Osteocyte (in vitro differentiated cells): Measurements from ENCODE around the gene KRTAP12-3. TPM values are rescaled to one million over a fixed set of nuclear protein-coding genes. Genes with fewer than 3 reads are reported as not detected.
A peak's percentile ranks its signal among the peaks of the same experiment; 100 is the strongest.

Source experiments
- DNase-seq: peaks from one replicate; pipeline ENCODE4 v3.0.0; 2021; ENCODE audit warnings: mixed read lengths; ENCODE audit not compliant: unreplicated experiment; ENCODE audit errors: extremely low spot score
- H3K27ac Mint-ChIP-seq: one replicate; pipeline ENCODE4 v1.8.0; 2021; ENCODE audit warnings: mild to moderate bottlenecking, mixed read lengths; ENCODE audit not compliant: unreplicated experiment
- H3K27me3 Mint-ChIP-seq: one replicate; pipeline ENCODE4 v1.8.0; 2021; ENCODE audit warnings: mixed read lengths; ENCODE audit not compliant: unreplicated experiment
- H3K36me3 Mint-ChIP-seq: one replicate; pipeline ENCODE4 v1.8.0; 2021; ENCODE audit warnings: mixed read lengths; ENCODE audit not compliant: unreplicated experiment
- H3K4me1 Mint-ChIP-seq: one replicate; pipeline ENCODE4 v1.8.0; 2021; ENCODE audit warnings: mixed read lengths; ENCODE audit not compliant: unreplicated experiment
- H3K4me3 Mint-ChIP-seq: one replicate; pipeline ENCODE4 v1.8.0; 2021; ENCODE audit warnings: mild to moderate bottlenecking, moderate library complexity, mixed read lengths; ENCODE audit not compliant: unreplicated experiment
- H3K9me3 Mint-ChIP-seq: one replicate; pipeline ENCODE4 v1.8.0; 2021; ENCODE audit warnings: mixed read lengths; ENCODE audit not compliant: unreplicated experiment
- CTCF ChIP-seq: fragments of 200-600 bp; sonication (generic); IDR thresholded peaks from 2 replicates; pipeline ENCODE4 v1.5.0; 2021; ENCODE audit warnings: antibody characterized with exemption, mild to moderate bottlenecking, moderate library complexity
- total RNA-seq: library from RNA; stranded (reverse); gene quantifications from 2 replicates; pipeline ENCODE4 v1.2.1, GENCODE V29; 2021

Gene KRTAP12-3
- total RNA-seq, 1 donor from 2014 or later = not detected

GRCh38 chr21:44701541-44701940 is 43.8 kb downstream of the KRTAP12-3 start:
- peaks cover 57% of the 10 kb centered on the region for H3K27me3 Mint-ChIP-seq
- no peak overlapping the region for H3K4me3 Mint-ChIP-seq
- H3K4me1 Mint-ChIP-seq = peaks cover 33% of the 10 kb centered on the region
- H3K9me3 Mint-ChIP-seq = no peaks in the 10 kb centered on the region
- H3K27ac Mint-ChIP-seq = no peak overlapping the region
- no peak for TF ChIP-seq CTCF
- no peaks in the 10 kb centered on the region for H3K36me3 Mint-ChIP-seq
- peak; percentile 79 for DNase-seq

GRCh38 chr21:44702111-44702972 is 44.6 kb downstream of the KRTAP12-3 start:
- peaks cover 58% of the 10 kb centered on the region for H3K27me3 Mint-ChIP-seq
- no peak for TF ChIP-seq CTCF
- H3K27ac Mint-ChIP-seq = no peak overlapping the region
- no peaks in the 10 kb centered on the region for H3K36me3 Mint-ChIP-seq
- no peaks in the 10 kb centered on the region for H3K9me3 Mint-ChIP-seq
- H3K4me1 Mint-ChIP-seq = peaks cover 29% of the 10 kb centered on the region
- H3K4me3 Mint-ChIP-seq = no peak overlapping the region
- peak; percentile 78 for DNase-seq

- Mint-ChIP-seq H3K36me3 (no peaks in the 10 kb centered on the region), H3K27ac (no peak overlapping the region), H3K4me3 (no peak overlapping the region), H3K4me1 (peaks cover 23% of the 10 kb centered on the region), H3K9me3 (no peaks in the 10 kb centered on the region), H3K27me3 (peaks cover 58% of the 10 kb centered on the region)
- TF ChIP-seq CTCF = no peak
- DNase-seq = peak; percentile 73
These were observed 45.4 kb downstream of the KRTAP12-3 start for GRCh38 chr21:44702973-44703730.

GRCh38 chr21:44703731-44704635 is 46.3 kb downstream of the KRTAP12-3 start:
- Mint-ChIP-seq H3K4me1 (peaks cover 18% of the 10 kb centered on the region), H3K27ac (no peak overlapping the region), H3K27me3 (peaks cover 64% of the 10 kb centered on the region), H3K4me3 (no peak overlapping the region), H3K9me3 (no peaks in the 10 kb centered on the region), H3K36me3 (no peaks in the 10 kb centered on the region)
- peak; percentile 80 for DNase-seq
- TF ChIP-seq CTCF = no peak
